GM21390 (cell line): ENCODE measurements around the gene FKBP9.
A peak's percentile ranks its signal among the peaks of the same experiment; 100 is the strongest.
"Not testable (repeated sequence)": the region's sequence is repeated elsewhere in the genome, so short reads cannot be mapped to it uniquely, and the experiment has no call there.

ENCODE experiments used
- ATAC-seq: cut with Tn5 transposase; IDR thresholded peaks from one replicate; pipeline ENCODE4 v1.9.1; 2021; ENCODE audit not compliant: unreplicated experiment

Gene FKBP9

GRCh38 chr7:32952876-32953275, 4.4 kb upstream of the FKBP9 start:
- ATAC-seq: no peak

- ATAC-seq: no peak
Measured at GRCh38 chr7:32958046-32959025, 1.1 kb downstream of the FKBP9 start.

- ATAC-seq: not testable (repeated sequence)
Measured at GRCh38 chr7:32963880-32964301, 6.7 kb downstream of the FKBP9 start.

GRCh38 chr7:32964461-32965159, 7.4 kb downstream of the FKBP9 start:
- peak; percentile 97 for ATAC-seq

GRCh38 chr7:32966489-32967267, 9.4 kb downstream of the FKBP9 start:
- not testable (repeated sequence) for ATAC-seq

- ATAC-seq: not testable (repeated sequence)
Measured at GRCh38 chr7:32967268-32967582, 10.0 kb downstream of the FKBP9 start.

- not testable (repeated sequence) for ATAC-seq
Measured at GRCh38 chr7:32971967-32972366, 14.7 kb downstream of the FKBP9 start.

- not testable (repeated sequence) for ATAC-seq
Measured at GRCh38 chr7:32977159-32977558, 19.9 kb downstream of the FKBP9 start.

- ATAC-seq: not testable (repeated sequence)
Measured at GRCh38 chr7:32979246-32979645, 22.0 kb downstream of the FKBP9 start.

- not testable (repeated sequence) for ATAC-seq
Measured at GRCh38 chr7:32979902-32980301, 22.7 kb downstream of the FKBP9 start.

- ATAC-seq: peak; percentile 90
Measured at GRCh38 chr7:32988148-32988547, 30.9 kb downstream of the FKBP9 start.

- not testable (repeated sequence) for ATAC-seq
Measured at GRCh38 chr7:32991068-32991585, 33.9 kb downstream of the FKBP9 start.

GRCh38 chr7:32991975-32992700, 34.9 kb downstream of the FKBP9 start:
- not testable (repeated sequence) for ATAC-seq

GRCh38 chr7:32992750-32993149, 35.5 kb downstream of the FKBP9 start:
- not testable (repeated sequence) for ATAC-seq

- not testable (repeated sequence) for ATAC-seq
Measured at GRCh38 chr7:32997956-32998355, 40.7 kb downstream of the FKBP9 start.

- peak; percentile 74 for ATAC-seq
Measured at GRCh38 chr7:32998361-32999171, 41.3 kb downstream of the FKBP9 start.

- not testable (repeated sequence) for ATAC-seq
Measured at GRCh38 chr7:32999380-32999779, 42.1 kb downstream of the FKBP9 start.

- not testable (repeated sequence) for ATAC-seq
Measured at GRCh38 chr7:33003111-33003510, 45.9 kb downstream of the FKBP9 start.

- not testable (repeated sequence) for ATAC-seq
Measured at GRCh38 chr7:33004104-33004616, 46.9 kb downstream of the FKBP9 start.
